ENCODE results near the gene CACNA1B.

DNA sequence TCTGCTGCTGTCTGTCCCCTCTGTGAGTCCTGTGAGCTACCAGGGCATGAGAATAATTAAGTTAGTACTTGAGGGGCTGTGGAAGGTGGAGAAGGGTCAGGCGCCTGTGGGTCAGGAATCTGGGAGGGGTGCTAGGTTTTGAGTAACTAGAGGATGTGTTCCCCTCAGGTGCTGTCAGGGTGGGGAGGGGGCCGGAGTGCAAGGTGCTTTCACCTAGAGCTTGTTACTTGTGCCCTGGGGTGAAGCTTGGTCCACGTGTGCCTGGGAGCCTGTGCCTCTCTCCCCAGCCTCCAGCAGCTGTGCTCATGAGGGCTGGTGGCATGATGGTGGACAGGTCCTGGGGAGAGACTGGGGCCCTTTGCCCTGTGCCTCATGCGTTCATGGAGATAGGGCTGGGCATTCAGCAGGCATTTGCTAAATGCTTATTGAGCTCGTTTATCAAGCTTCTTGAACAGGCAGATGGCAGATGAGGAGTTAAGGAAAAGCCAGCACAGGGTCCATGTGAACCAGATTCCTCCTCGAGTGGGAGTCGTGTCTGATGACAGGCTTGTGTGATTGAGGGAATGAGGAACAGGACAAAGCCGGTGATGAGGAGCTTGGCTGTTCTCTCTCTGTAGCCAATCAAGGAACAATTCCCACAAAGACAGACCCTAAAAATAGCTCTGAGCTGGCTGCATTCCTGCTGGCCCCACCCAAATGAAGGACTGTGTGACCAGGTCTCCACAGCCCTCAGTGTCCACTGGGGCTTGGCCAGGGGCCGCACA, 40.9 kb downstream of the CACNA1B start:
- TF ChIP-seq, protein P1, sequence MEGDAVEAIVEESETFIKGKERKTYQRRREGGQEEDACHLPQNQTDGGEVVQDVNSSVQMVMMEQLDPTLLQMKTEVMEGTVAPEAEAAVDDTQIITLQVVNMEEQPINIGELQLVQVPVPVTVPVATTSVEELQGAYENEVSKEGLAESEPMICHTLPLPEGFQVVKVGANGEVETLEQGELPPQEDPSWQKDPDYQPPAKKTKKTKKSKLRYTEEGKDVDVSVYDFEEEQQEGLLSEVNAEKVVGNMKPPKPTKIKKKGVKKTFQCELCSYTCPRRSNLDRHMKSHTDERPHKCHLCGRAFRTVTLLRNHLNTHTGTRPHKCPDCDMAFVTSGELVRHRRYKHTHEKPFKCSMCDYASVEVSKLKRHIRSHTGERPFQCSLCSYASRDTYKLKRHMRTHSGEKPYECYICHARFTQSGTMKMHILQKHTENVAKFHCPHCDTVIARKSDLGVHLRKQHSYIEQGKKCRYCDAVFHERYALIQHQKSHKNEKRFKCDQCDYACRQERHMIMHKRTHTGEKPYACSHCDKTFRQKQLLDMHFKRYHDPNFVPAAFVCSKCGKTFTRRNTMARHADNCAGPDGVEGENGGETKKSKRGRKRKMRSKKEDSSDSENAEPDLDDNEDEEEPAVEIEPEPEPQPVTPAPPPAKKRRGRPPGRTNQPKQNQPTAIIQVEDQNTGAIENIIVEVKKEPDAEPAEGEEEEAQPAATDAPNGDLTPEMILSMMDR (IDR thresholded peaks at IDR 0.05): no peak
- no peak for TF ChIP-seq POLR2A (IDR thresholded peaks at IDR 0.05)
- no peak for TF ChIP-seq EP300 (IDR thresholded peaks at IDR 0.05)

Measured in suprapubic skin (tissue), 3 donors.